Breast epithelium (tissue), 4 donors: ENCODE data around the gene DPAGT1. TPM values are rescaled to one million over a fixed set of nuclear protein-coding genes. Genes with fewer than 3 reads are reported as not detected.
"Not testable (repeated sequence)": the region's sequence is repeated elsewhere in the genome, so short reads cannot be mapped to it uniquely, and the experiment has no call there.

Experiments used
- DNase-seq, 2 donors: peaks; one replicate each; pipeline ENCODE4 v3.0.0-alpha.2; 2019; ENCODE audit warnings: low spot score in 2 of 2
- H3K27ac ChIP-seq, 2 donors: fragments of 200-600 bp; sonication (generic) in 1 of 2; one replicate each; pipeline ENCODE4 v1.5.1; 2016 to 2019; ENCODE audit warnings: mild to moderate bottlenecking in 1 of 2
- H3K27me3 ChIP-seq, 2 donors: fragments of 200-600 bp; sonication (generic) in 1 of 2; one replicate each; pipeline versions ENCODE4 v1.5.1 to v1.6.0; 2017 to 2019; ENCODE audit warnings: control low read depth in 1 of 2, mild to moderate bottlenecking in 1 of 2
- H3K36me3 ChIP-seq: fragments of 200-600 bp; one replicate; pipeline ENCODE4 v1.5.1; 2019
- H3K4me1 ChIP-seq, 2 donors: fragments of 200-600 bp; sonication (generic); one replicate each; pipeline ENCODE4 v1.5.1; 2016 to 2019; ENCODE audit warnings: control low read depth in 1 of 2
- H3K4me3 ChIP-seq, 3 donors: fragments of 200-600 bp; sonication (generic); 1 replicate in 2 of 3; 2 replicates in 1 of 3; pipeline ENCODE4 v1.5.1; 2016 to 2019; ENCODE audit warnings: mild to moderate bottlenecking in 3 of 3, moderate library complexity in 2 of 3
- H3K9me3 ChIP-seq, 2 donors: fragments of 200-600 bp; sonication (generic) in 1 of 2; one replicate each; pipeline ENCODE4 v1.5.1; 2016 to 2019; ENCODE audit warnings: control low read depth in 1 of 2
- CTCF ChIP-seq, 3 donors: fragments of 450-650 bp; IDR thresholded peaks; one replicate each; pipeline ENCODE4 v1.5.1; 2016 to 2017; ENCODE audit warnings: antibody characterized with exemption in 3 of 3, mild to moderate bottlenecking in 3 of 3, moderate library complexity in 3 of 3
- POLR2A ChIP-seq: fragments of 450-650 bp; IDR thresholded peaks from one replicate; pipeline ENCODE4 v1.6.1; 2016; ENCODE audit warnings: antibody characterized with exemption, mild to moderate bottlenecking, moderate library complexity
- POLR2AphosphoS5 ChIP-seq, 3 donors: sonication (generic); formaldehyde crosslinking; IDR thresholded peaks; one replicate each; pipeline ENCODE4 v1.6.1; 2017; ENCODE audit warnings: antibody characterized with exemption in 3 of 3
- intact Hi-C: fragments of 100-400 bp; cut with DNase I; formaldehyde crosslinking; loops from one replicate; pipeline ENCODE4 v1.15.1; 2023; ENCODE audit warnings: low total_unique reads
- total RNA-seq, 3 donors: library from RNA; depleted of rRNA; stranded (reverse); fragments of >200 nt; gene quantifications; one replicate each; pipeline ENCODE4 v1.1.0, GENCODE V29; 2016

DPAGT1 gene
- total RNA-seq, 3 donors from 2014 or later, result 18.4 to 32.5 (median 27.2) TPM

DNA sequence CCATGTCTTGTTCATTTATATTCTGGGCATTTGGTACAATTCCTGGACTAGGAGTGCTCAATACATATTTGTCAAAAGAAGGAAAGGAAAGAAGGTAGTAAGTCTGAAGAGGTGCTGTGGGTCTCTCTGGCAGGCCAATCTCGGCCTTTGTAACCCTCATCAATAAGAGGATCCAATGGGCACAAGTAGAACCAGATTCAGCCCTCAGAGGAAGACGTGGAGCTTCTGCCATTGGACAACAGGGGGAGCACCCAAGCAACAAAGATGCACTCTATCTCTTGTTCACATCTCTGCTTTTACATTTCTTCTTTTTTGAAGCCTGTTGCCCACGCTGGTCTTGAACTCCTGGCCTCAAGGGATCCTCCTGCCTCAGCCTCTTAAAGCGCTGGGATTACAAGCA, 36.3 kb downstream of the DPAGT1 start:
- DNase-seq, result no peak
- TF ChIP-seq POLR2A, result no peak
- Histone ChIP-seq H3K9me3 (no peaks in the 10 kb centered on the region), H3K27ac (no peak overlapping the region), H3K36me3 (no peaks in the 10 kb centered on the region), H3K27me3 (no peaks in the 10 kb centered on the region), H3K4me3 (no peak overlapping the region), H3K4me1 (no peaks in the 10 kb centered on the region)
- intact Hi-C loops, result no loop called here

- no peak overlapping the region for H3K27ac ChIP-seq
- no peak for DNase-seq
- H3K27me3 ChIP-seq, result no peaks in the 10 kb centered on the region
Observed at GRCh38 chr11:119062779-119063178, 38.9 kb downstream of the DPAGT1 start.

GRCh38 chr11:119061256-119061655, 40.4 kb downstream of the DPAGT1 start:
- intact Hi-C loops, result no loop called here
- H3K27me3 ChIP-seq, result no peaks in the 10 kb centered on the region
- no peaks in the 10 kb centered on the region for H3K36me3 ChIP-seq
- peaks cover 0 to 8% of the 10 kb centered on the region in 2 donors for H3K4me1 ChIP-seq
- H3K4me3 ChIP-seq, result no peak overlapping the region
- TF ChIP-seq POLR2A (no peak), POLR2AphosphoS5 (IDR thresholded peaks at IDR 0.05) (no peak), CTCF (IDR thresholded peaks at IDR 0.05) (no peak)
- H3K27ac ChIP-seq, result no peak overlapping the region
- no peak for DNase-seq
- no peaks in the 10 kb centered on the region for H3K9me3 ChIP-seq

More at GRCh38 chr11:119062779-119063178, 38.9 kb downstream of the DPAGT1 start:
- intact Hi-C loops, result no loop called here
- TF ChIP-seq POLR2AphosphoS5 (IDR thresholded peaks at IDR 0.05) (no peak), CTCF (IDR thresholded peaks at IDR 0.05) (no peak), POLR2A (no peak)
- H3K4me1 ChIP-seq, result peaks cover 0 to 5% of the 10 kb centered on the region in 2 donors
- no peaks in the 10 kb centered on the region for H3K9me3 ChIP-seq
- no peaks in the 10 kb centered on the region for H3K36me3 ChIP-seq
- H3K4me3 ChIP-seq, result no peak overlapping the region

DNA sequence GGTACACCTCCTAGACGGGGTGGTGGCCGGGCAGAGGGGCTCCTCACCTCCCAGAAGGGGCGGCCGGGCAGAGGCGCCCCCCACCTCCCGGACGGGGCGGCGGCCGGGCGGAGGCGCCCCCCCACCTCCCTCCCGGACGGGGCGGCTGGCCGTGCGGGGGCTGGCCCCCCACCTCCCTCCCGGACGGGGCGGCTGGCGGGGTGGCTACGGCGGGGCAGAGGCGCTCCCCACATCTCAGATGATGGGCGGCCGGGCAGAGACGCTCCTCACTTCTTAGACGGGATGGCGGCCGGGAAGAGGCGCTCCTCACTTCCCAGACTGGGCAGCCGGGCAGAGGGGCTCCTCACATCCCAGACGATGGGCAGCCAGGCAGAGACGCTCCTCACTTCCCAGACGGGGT, 42.5 kb downstream of the DPAGT1 start:
- H3K27me3 ChIP-seq, H3K36me3 ChIP-seq, DNase-seq, H3K4me3 ChIP-seq, intact Hi-C loops, H3K27ac ChIP-seq, H3K9me3 ChIP-seq: not testable (repeated sequence)
- H3K4me1 ChIP-seq, result peaks cover 7 to 16% of the 10 kb centered on the region in 2 donors

DNA sequence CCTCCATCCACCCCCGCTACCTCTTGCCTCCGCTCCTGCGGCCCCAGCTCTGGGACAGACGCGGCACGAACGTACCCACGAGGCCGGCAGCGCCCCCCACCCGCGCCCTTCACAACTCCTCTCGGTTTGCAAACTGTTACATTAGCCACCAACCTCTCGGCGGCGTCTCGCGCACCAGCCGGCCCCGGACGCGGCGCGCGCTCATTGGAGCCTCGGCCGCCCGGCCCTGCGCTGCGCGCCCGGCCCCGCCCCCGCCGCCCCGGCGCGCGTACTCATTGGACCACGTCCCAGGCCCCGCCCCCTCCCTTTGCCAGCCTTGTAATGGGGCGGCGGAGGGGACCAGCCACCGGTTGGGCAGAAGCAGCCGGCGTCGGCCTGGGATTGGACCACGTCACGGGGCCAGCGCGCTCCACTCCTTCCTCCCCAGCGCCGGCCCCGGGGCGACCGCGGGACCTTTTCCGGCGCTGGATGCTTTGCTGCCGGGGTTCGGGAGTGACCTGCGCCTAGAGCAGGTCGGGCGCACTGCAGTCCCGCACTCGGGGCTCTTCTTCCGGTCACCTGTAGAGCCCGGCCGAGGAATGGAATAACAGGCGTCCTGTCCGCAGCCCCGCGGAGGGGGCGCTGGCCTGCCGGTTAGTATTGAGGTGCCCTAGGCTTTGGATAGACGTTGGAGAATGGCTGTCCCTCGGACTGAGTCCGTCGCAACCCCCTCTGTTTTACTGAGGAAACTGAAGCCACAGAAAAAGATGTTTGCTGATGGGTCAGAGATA, 44.5 kb downstream of the DPAGT1 start, which contains the start of gene HYOU1:
Gene HYOU1 (minus strand): TSS at position 206 of the 770 bp plus-strand sequence. CDS start 1,045 bp downstream, outside the sequence.
- intact Hi-C loops, result no loop called here

More for the DNA sequence above, 44.5 kb downstream of the DPAGT1 start, which contains the start of gene HYOU1:
- TF ChIP-seq POLR2A, result peak; percentile 33
- peak in 1 of 3 donors; percentile 10 for TF ChIP-seq CTCF (IDR thresholded peaks at IDR 0.05)
- TF ChIP-seq POLR2AphosphoS5 (IDR thresholded peaks at IDR 0.05), result peak; percentile 26 to 72 (median 65)
- peak; percentile 98 to 99 for DNase-seq
- Histone ChIP-seq H3K4me3 (peak within 1 kb of the TSS; percentile 78 to 96 (median 90)), H3K9me3 (no peaks in the 10 kb centered on the region), H3K36me3 (no peaks in the 10 kb centered on the region), H3K27ac (peak within 1 kb of the TSS; percentile 86 to 89), H3K27me3 (no peaks in the 10 kb centered on the region), H3K4me1 (peaks cover 7 to 16% of the 10 kb centered on the region in 2 donors)
